ENCODE measurements around the gene LMF1.

GRCh38 chr16:830107-830870, 140.5 kb downstream of the LMF1 start:
- TF ChIP-seq CREB1 (IDR thresholded peaks at IDR 0.05), result no peak
- no peak for TF ChIP-seq GABPA (IDR thresholded peaks at IDR 0.05; ENCODE audit: borderline replicate concordance, insufficient read depth, low read length)
- TF ChIP-seq POLR2A (IDR thresholded peaks at IDR 0.05; ENCODE audit: control extremely low read depth in 1 of 2, low read depth in 2 of 2, low read length in 2 of 2), result no peak
- no peak for TF ChIP-seq ZNF274 (IDR thresholded peaks at IDR 0.05; ENCODE audit: borderline replicate concordance, extremely low read depth, low read length)
- no peak for TF ChIP-seq RFX5 (IDR thresholded peaks at IDR 0.05; ENCODE audit: borderline replicate concordance, low read depth, low read length)
- no peak for TF ChIP-seq YY1 (IDR thresholded peaks at IDR 0.05; ENCODE audit: low read depth, low read length)
- TF ChIP-seq POLR2AphosphoS5 (IDR thresholded peaks at IDR 0.05; ENCODE audit: low read depth, low read length), result no peak
- TF ChIP-seq BCL11A (IDR thresholded peaks at IDR 0.05; ENCODE audit: low read depth in 2 of 2, low read length in 2 of 2), result no peak
- no peak for TF ChIP-seq CTCF (IDR thresholded peaks at IDR 0.05; ENCODE audit: control extremely low read depth in 1 of 3, insufficient read depth in 1 of 3, low read depth in 1 of 3, low read length in 3 of 3)
- TF ChIP-seq HDAC6 (IDR thresholded peaks at IDR 0.05; ENCODE audit: low read depth, low read length), result no peak
- TF ChIP-seq POU5F1 (IDR thresholded peaks at IDR 0.05; ENCODE audit: low read depth, low read length), result no peak
- TF ChIP-seq TAF1 (IDR thresholded peaks at IDR 0.05; ENCODE audit: low read depth, low read length), result no peak
- TF ChIP-seq, protein P1, sequence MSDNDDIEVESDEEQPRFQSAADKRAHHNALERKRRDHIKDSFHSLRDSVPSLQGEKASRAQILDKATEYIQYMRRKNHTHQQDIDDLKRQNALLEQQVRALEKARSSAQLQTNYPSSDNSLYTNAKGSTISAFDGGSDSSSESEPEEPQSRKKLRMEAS (IDR thresholded peaks at IDR 0.05), result no peak

Measured in H1 (cell line).